K562 (cell line): ENCODE data around the gene EPHA2. TPM values are rescaled to one million over a fixed set of nuclear protein-coding genes. Genes with fewer than 3 reads are reported as not detected.

Experiments
- CHD1 ChIP-seq: fragments of 200-600 bp; sonication (generic); IDR thresholded peaks from one replicate; pipeline ENCODE4 v1.6.1; 2012; ENCODE audit warnings: mild to moderate bottlenecking, moderate library complexity, low read length, inconsistent platforms
- DNMT1 ChIP-seq: fragments of 450-650 bp; IDR thresholded peaks from 2 replicates; pipeline ENCODE4 v1.6.1; 2016; ENCODE audit warnings: antibody characterized with exemption, mild to moderate bottlenecking
- FOXP4 ChIP-seq: sonication (generic); formaldehyde crosslinking; IDR thresholded peaks from 2 replicates; pipeline ENCODE4 v1.8.0; 2022; ENCODE audit warnings: mild to moderate bottlenecking, missing genetic modification reagents, borderline replicate concordance
- KDM5B ChIP-seq: fragments of 200-600 bp; sonication (generic); IDR thresholded peaks from 2 replicates; pipeline ENCODE4 v1.6.1; 2012; ENCODE audit warnings: low read depth, mild to moderate bottlenecking, moderate library complexity, low read length, control low read depth, inconsistent platforms; ENCODE audit not compliant: insufficient replicate concordance
- SNIP1 ChIP-seq: fragments of 450-650 bp; IDR thresholded peaks from 2 replicates; pipeline ENCODE4 v1.7.1; 2017; ENCODE audit warnings: low read depth, mild to moderate bottlenecking
- TAF9B ChIP-seq: fragments of 450-650 bp; IDR thresholded peaks from 2 replicates; pipeline ENCODE4 v1.6.1; 2018; ENCODE audit warnings: mild to moderate bottlenecking; ENCODE audit not compliant: partially characterized antibody
- TEAD4 ChIP-seq, 2 experiments: sonication (generic) in 1 of 2; formaldehyde crosslinking in 1 of 2; IDR thresholded peaks; 2 replicates each; pipeline versions ENCODE4 v1.6.1 to v1.8.0; 2012 to 2022; ENCODE audit warnings: borderline replicate concordance in 1 of 2, inconsistent platforms in 1 of 2, low read length in 1 of 2, mild to moderate bottlenecking in 1 of 2, missing genetic modification reagents in 1 of 2
- ZMIZ1 ChIP-seq, 2 experiments: fragments of 150-350 bp in 1 of 2; IDR thresholded peaks; 2 replicates each; pipeline ENCODE4 v1.6.1; 2012 to 2016; ENCODE audit warnings: low read depth in 2 of 2, low read length in 2 of 2, mild to moderate bottlenecking in 1 of 2, moderate library complexity in 1 of 2
- polyA plus RNA-seq, 8 experiments: library from polyadenylated mRNA; depleted of rRNA in 4 of 8; stranded (reverse) in 5 of 8; unstranded in 3 of 8; fragments of >200 nt; fragmentation: Nextera tagmentation in 2 of 8; fragmentation: Illumina TruSeq in 1 of 8; extraction: Ambion mirVana in 2 of 8; extraction: Trizol in 1 of 8; gene quantifications; 2 replicates each; pipeline versions ENCODE4 v1.2.1 to v1.2.3, GENCODE V29; 2011 to 2014; ENCODE audit warnings: inconsistent platforms in 1 of 8, missing spikeins in 1 of 8
- total RNA-seq, 7 experiments: library from RNA; depleted of rRNA in 6 of 7; stranded (reverse); fragments of >200 nt in 6 of 7; fragmentation: Illumina TruSeq in 2 of 7; extraction: Trizol in 2 of 7; gene quantifications; 2 replicates each; pipeline versions ENCODE4 v1.2.1 to v1.2.3, GENCODE V29; 2011 to 2021; ENCODE audit warnings: low replicate concordance in 1 of 7

The EPHA2 gene
- total and polyA plus RNA-seq, 9 of the 15 experiments (the other 6 are each of a cell fraction or from before 2014, with no cell fraction given) = 0.04 to 0.40 (median 0.07) TPM; not detected in 4

- TF ChIP-seq FOXP4 (CRISPR knock-in tag) = no peak
- no peak for TF ChIP-seq KDM5B
- TF ChIP-seq TEAD4 (IDR thresholded peaks at IDR 0.05; ENCODE audit: low read length) = no peak
- TF ChIP-seq TEAD4 (CRISPR knock-in tag; IDR thresholded peaks at IDR 0.05; ENCODE audit: borderline replicate concordance) = no peak
- no peak for TF ChIP-seq DNMT1
- no peak for TF ChIP-seq CHD1
- no peak for TF ChIP-seq TAF9B
- TF ChIP-seq ZMIZ1 (IDR thresholded peaks at IDR 0.05; ENCODE audit: low read depth in 2 of 2, low read length in 2 of 2) = no peak
- TF ChIP-seq SNIP1 = no peak
Observed at GRCh38 chr1:16151995-16152384, 3.9 kb downstream of the EPHA2 start (continued).
